HG02571 (cell line): ENCODE results near the gene STX2.
A peak's percentile ranks its signal among the peaks of the same experiment; 100 is the strongest.
"Not testable (repeated sequence)": the region's sequence is repeated elsewhere in the genome, so short reads cannot be mapped to it uniquely, and the experiment has no call there.

Source experiments
- ATAC-seq: cut with Tn5 transposase; IDR thresholded peaks from one replicate; pipeline ENCODE4 v1.9.1; 2021; ENCODE audit warnings: mild to moderate bottlenecking, moderate library complexity; ENCODE audit not compliant: unreplicated experiment

STX2 gene

DNA sequence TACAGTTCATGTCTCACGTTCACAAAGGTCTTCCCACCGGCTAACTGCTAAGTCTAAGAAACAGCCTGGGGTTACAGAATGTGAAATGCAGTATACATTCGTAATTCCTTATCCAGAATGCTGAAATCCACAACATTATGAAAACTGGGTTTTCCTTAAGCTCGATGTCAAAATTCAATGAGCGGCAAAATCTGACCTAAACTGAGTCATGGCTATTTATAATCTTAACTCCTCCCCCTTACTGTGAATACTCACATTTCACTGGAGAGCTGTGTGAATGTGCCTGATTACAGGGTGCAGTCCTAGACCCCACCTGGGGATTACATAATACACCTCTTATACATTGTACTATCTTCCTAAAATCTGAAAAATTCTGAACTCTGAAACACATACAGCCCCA lies 35.3 kb downstream of the STX2 start:
- ATAC-seq = no peak

DNA sequence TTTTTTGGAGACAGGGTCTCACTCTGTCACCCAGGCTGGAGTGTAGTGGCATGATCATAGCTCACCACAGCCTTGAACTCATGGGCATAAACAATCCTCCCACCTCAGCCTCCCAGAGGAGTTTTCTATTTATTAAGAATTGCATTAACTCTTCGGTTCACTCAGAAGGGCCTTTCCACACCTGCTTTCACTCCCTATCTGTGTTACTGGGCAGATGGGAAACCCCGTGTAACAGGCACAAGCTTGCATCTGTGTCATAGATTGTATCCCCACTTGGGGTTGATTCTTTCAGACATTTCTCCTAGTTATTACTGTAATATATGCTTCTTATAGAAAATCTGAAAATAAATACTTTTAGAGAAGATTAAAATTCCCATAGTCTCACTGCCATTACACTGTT lies 38.7 kb downstream of the STX2 start:
- no peak for ATAC-seq

- no peak for ATAC-seq
Measured at GRCh38 chr12:130799051-130799450, 40.0 kb downstream of the STX2 start.

GRCh38 chr12:130796985-130797686 lies 41.9 kb downstream of the STX2 start:
- no peak for ATAC-seq

DNA sequence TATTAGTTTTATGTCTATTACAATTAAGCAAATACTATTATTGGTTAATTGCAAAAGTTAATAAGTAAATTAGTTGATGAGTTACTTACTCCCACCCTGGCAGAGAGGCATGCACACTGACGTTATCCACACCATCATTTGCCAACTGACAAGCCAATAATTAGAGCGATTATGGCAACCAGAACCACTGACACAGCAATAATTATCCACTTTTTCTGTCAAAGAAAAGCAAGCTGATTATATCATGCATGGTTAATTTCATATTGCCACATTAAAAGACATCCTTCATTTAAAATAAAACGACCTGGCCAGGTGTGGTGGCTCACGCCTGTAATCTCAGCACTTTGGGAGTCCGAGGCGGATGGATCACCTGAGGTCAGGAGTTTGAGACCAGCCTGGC lies 43.1 kb downstream of the STX2 start:
- ATAC-seq = no peak

DNA sequence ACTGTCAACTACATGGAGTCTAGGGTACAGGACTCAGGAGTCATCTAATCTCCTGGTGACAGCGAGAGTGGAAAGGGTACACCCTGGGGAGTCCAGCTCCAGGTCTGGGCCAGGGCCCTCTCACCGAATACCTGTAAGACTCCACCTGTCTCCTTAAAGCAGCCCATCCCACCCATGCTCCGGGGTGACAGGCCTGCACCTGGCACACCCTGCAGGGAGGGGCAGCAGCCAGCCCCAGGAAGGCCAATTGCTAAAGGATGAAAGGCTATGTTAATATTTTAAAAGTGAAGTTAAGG lies 45.5 kb downstream of the STX2 start:
- no peak for ATAC-seq

GRCh38 chr12:130792821-130793553 lies 46.1 kb downstream of the STX2 start:
- ATAC-seq = no peak

- ATAC-seq = no peak
Measured at GRCh38 chr12:130791629-130792028, 47.4 kb downstream of the STX2 start.

DNA sequence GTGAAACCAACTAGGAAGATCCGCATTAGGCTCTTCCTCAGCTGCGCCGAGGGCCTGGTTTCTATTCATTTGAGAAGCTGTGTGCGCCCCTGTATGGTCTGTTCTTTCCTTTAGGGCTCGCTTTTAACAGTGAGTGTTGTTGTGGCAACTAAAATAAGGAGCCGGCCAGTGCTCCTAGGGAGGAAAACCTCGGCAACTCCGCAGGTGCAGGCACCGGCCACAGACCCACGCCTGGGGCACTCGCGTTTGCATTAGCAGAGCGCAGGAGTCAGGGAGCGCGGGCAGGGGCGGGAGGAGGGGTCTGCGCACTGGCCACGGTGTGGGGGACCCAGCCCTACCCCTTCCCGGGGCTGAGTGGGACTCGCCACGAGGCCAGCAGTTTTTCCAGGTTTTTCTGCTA lies 50.5 kb downstream of the STX2 start:
- ATAC-seq = no peak

DNA sequence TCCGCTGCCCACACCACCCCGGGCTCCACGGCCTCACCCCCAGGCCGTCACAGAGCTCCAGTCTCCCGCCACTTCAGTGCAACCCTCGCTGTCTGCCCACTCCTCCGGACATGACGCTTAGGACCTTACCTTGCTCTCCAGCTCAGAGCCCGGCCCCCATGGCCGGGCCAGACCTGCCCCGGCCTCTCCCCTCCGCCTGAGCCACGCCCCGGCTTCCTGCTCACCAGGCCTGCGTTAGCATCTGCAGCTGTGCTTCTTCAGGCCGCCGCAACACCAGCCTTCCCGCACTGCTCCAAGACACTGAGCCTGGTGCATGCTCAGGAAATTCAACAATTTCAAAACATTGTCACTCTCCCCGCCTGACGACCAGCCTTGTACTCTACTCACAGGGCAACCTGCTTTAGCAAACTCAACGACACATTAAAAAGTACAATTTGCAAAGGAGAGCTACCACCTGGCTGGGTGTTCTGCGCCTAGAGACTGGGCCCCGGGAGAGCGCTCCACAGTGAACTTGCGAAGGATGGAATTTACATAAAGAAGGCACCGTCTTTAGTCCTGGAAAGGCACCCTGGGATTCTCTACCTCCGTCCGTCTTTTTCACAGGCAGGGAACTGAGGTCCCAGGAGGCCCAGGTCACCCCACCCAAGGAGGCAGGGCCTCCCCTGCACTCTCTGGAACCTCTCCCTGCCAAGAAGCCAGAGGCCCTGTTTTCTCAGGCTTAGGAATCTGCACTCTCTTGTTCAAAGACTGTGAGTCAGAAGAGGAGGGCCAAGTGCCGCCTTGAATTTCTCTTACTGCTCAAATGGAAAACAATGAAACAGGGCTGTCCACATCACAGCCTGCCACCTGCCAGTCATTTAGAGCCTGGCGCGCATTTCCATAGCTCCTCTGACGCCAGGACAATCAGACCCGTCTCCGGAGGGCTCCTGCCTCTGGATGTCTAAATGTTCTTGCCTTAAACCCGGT lies 51.3 kb downstream of the STX2 start:
- no peak for ATAC-seq

DNA sequence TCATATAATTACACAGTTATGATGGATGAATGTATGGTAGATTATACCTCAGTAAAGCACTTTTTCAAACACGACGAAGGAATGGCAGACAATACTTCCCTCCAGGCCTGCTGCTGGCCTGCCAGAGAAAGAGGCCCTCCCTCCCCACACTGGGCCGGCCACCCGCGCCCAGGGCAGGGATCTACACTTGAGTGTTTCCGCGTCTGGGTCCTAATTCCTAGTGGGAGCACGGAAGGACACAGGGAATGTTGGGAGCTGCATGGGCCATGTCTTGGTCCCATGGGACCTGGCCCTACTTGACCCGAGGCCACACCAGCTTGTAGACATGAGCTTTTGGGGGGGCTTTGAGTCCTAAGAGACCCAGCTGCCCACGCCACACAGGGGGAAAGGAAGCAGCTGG lies 52.0 kb downstream of the STX2 start:
- no peak for ATAC-seq

GRCh38 chr12:130783110-130783715 lies 55.8 kb downstream of the STX2 start:
- no peak for ATAC-seq

GRCh38 chr12:130782245-130782644 lies 56.8 kb downstream of the STX2 start:
- not testable (repeated sequence) for ATAC-seq

- ATAC-seq = no peak
Measured at GRCh38 chr12:130780880-130781575, 58.0 kb downstream of the STX2 start.

DNA sequence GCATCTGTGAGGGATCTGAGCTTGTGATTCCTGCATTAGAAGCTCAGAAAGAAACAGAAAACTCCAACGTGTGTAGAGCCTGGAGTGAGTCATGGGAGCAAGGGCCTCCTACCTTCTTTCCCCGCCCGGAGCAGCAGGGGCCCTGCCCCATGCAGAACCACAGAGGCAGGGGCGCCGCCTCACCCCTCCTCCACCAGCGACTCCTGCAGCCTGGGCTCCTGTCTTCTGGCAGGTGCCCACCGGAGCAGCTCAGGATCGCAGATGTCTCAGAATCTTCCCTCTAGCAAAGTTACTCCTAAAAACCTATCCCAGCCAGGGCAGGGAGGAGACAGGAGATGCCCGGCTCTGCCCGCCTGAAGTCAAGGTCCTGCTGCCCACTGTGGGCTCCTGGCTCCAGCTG lies 58.7 kb downstream of the STX2 start:
- no peak for ATAC-seq

DNA sequence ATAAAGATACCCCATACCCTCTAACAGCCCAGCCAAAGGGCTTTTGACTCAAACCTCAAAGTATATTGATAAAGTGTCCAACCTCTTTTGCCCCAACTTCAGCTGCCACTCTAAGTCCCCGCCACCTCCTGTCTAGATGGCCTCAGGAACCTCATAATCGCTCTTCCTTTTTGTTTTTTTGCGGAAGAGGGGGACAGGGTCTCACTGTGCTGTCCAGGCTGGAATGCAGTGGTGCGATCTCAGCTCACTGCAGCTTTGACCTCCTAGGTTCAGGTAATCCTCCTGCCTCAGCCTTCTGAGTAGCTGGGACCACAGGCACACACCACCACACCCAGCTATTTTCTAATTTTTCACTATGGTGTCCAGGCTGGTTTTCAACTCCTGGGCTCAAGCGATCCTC lies 60.3 kb downstream of the STX2 start:
- no peak for ATAC-seq

DNA sequence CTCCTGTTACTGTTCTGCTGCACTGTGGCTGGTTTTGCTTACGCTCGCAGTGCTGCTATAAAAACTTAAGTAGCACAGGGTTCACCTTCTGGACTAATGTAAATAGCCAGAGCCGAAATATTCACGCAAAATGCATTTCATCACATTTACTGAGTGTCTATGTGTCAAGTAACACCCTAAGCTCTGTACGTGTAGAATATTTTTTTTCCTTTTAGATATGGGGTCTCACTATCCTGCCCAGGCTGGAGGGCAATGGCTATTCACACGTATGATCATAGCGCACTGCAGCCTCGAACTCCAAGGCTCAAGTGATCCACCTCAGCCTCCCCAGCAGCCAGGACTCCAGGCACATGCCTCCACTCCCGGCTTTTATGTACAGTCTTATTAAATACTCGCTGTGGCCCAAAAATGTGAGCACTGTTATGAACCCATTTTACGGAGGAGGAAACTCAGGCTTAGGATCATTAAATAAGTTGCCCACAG lies 62.2 kb downstream of the STX2 start:
- no peak for ATAC-seq

GRCh38 chr12:130775953-130776856 lies 62.8 kb downstream of the STX2 start:
- peak; percentile 56 for ATAC-seq

DNA sequence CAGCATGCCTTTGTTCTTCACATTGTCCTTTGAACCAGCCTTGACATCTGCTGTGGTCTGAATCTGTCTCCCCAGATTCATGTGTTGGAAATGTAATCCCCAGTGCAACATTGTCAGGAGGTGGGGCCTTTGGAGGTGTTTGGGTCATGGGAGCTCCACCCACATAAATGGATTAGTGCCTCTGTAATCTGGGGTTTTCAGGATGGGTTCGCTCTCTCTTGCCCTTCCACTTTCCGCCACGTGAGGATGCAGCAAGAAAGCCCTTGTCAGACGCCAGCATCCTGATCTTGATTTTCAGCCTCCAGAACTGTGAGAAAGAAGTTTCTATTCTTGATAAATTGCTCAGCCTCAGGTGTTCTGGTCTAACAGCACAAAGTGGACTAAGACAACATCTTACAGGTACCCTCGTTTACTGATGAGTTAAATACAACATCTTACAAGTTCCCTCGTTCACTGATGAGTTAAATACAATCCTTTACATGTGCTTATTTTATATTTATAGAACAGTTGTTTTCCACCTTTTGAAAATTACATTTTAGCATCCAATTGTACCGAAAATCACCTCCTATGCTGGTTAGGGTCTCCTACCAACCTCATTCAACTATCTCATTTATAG lies 68.5 kb downstream of the STX2 start:
- ATAC-seq = no peak
